ENCODE results near the gene TET1.
A peak's percentile ranks its signal among the peaks of the same experiment; 100 is the strongest.
"Not testable (repeated sequence)": the region's sequence is repeated elsewhere in the genome, so short reads cannot be mapped to it uniquely, and the experiment has no call there.

Gene TET1

GRCh38 chr10:68562661-68563570 is 2.8 kb downstream of the TET1 start:
- DNase-seq (ENCODE audit: low read depth in 2 of 2), result no peak

- DNase-seq (ENCODE audit: low read depth in 2 of 2), result no peak
Observed at GRCh38 chr10:68564712-68565111, 4.6 kb downstream of the TET1 start.

- no peak for DNase-seq (ENCODE audit: low read depth in 2 of 2)
Observed at GRCh38 chr10:68565658-68566057, 5.5 kb downstream of the TET1 start.

GRCh38 chr10:68566351-68566750 is 6.2 kb downstream of the TET1 start:
- DNase-seq (ENCODE audit: low read depth in 2 of 2), result no peak

- no peak for DNase-seq (ENCODE audit: low read depth in 2 of 2)
Observed at GRCh38 chr10:68566955-68567354, 6.8 kb downstream of the TET1 start.

GRCh38 chr10:68572151-68572550 is 12.0 kb downstream of the TET1 start:
- DNase-seq (ENCODE audit: low read depth in 2 of 2), result no peak

GRCh38 chr10:68574051-68574450 is 13.9 kb downstream of the TET1 start:
- DNase-seq (ENCODE audit: low read depth in 2 of 2), result no peak

- no peak for DNase-seq (ENCODE audit: low read depth in 2 of 2)
Observed at GRCh38 chr10:68576118-68576517, 16.0 kb downstream of the TET1 start.

- no peak for DNase-seq (ENCODE audit: low read depth in 2 of 2)
Observed at GRCh38 chr10:68578974-68579373, 18.8 kb downstream of the TET1 start.

- not testable (repeated sequence) for DNase-seq (ENCODE audit: low read depth in 2 of 2)
Observed at GRCh38 chr10:68584187-68584586, 24.1 kb downstream of the TET1 start.

- no peak for DNase-seq (ENCODE audit: low read depth in 2 of 2)
Observed at GRCh38 chr10:68586606-68587305, 26.6 kb downstream of the TET1 start.

GRCh38 chr10:68594405-68594804 is 34.3 kb downstream of the TET1 start:
- DNase-seq (ENCODE audit: low read depth in 2 of 2), result no peak

GRCh38 chr10:68595513-68595912 is 35.4 kb downstream of the TET1 start:
- no peak for DNase-seq (ENCODE audit: low read depth in 2 of 2)

GRCh38 chr10:68597407-68597806 is 37.3 kb downstream of the TET1 start:
- no peak for DNase-seq (ENCODE audit: low read depth in 2 of 2)

GRCh38 chr10:68598978-68599770 is 39.0 kb downstream of the TET1 start:
- no peak for DNase-seq (ENCODE audit: low read depth in 2 of 2)

- DNase-seq (ENCODE audit: low read depth in 2 of 2), result no peak
Observed at GRCh38 chr10:68599771-68600040, 39.6 kb downstream of the TET1 start.

- DNase-seq (ENCODE audit: low read depth in 2 of 2), result peak; percentile 6 to 23
Observed at GRCh38 chr10:68600041-68600778, 40.1 kb downstream of the TET1 start.

- no peak for DNase-seq (ENCODE audit: low read depth in 2 of 2)
Observed at GRCh38 chr10:68601501-68602265, 41.5 kb downstream of the TET1 start.

- no peak for DNase-seq (ENCODE audit: low read depth in 2 of 2)
Observed at GRCh38 chr10:68602434-68602833, 42.3 kb downstream of the TET1 start.

- no peak for DNase-seq (ENCODE audit: low read depth in 2 of 2)
Observed at GRCh38 chr10:68603766-68604165, 43.6 kb downstream of the TET1 start.

- DNase-seq (ENCODE audit: low read depth in 2 of 2), result no peak
Observed at GRCh38 chr10:68604441-68604840, 44.3 kb downstream of the TET1 start.
